GM19324 (cell line): ENCODE results near the gene FRMD7.
"Not testable (repeated sequence)": the region's sequence is repeated elsewhere in the genome, so short reads cannot be mapped to it uniquely, and the experiment has no call there.

ENCODE experiments used
- ATAC-seq: cut with Tn5 transposase; IDR thresholded peaks from one replicate; pipeline ENCODE4 v1.9.1; 2021; ENCODE audit warnings: mild to moderate bottlenecking, moderate library complexity; ENCODE audit not compliant: unreplicated experiment, low FRiP score

Gene FRMD7

DNA sequence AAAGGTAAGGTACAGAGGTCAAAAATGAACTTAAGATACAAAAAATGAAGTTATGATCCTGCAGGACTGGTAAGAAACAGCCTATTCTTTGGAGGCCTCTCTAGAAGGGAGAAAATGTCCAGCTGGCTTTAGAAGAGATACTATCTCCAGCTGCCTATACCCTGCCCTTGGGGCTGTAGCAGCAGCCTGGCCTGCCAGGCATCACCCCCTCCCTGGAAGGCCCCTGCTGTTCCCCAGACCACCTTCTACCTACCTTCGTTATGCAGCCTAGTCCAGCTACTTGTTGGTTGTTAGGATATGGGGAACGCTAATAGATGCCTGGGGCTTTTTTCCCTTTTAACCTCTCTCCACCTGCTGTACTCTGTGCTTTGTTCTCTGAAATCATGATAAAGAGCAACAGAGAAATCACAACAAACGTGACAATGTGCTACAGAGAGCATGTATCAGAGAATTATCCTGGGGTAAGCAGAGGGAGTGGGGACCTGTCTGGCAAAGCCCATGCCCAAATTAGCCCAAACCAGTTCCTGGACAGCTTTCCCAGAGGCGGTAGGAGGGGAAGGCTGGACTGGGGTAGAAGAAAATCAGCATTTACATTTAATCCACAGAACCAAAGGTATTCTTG is 34.5 kb downstream of the FRMD7 start:
- ATAC-seq: no peak

DNA sequence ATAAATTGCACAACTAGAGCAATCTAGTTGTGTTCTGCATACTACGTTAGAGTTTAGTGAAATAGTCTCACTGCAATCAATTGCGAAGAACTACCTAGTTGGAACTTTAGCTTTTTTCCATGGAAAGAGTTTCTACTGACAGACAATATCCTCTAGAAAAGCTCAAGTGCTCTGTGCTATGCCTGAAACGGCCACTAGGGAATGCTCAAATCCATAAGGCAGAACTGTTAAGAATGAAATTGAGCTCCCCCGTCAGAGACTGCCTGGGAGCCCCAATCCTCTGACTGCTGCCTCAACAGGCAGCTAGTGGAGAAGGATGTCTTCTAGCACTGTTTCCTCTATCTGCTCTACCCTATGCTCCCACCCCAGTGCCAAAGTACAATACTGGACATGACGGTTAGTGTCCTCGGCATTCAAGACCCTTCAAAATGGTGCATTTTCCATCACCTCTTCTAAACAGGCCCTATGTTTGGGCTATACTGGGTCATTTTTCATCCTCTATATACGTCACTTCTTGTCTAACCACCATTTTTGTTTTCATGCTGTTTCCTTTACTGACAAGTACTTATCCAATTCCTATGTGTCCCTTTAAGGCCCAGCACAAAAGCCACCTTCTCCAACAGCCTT is 35.3 kb downstream of the FRMD7 start:
- no peak for ATAC-seq

DNA sequence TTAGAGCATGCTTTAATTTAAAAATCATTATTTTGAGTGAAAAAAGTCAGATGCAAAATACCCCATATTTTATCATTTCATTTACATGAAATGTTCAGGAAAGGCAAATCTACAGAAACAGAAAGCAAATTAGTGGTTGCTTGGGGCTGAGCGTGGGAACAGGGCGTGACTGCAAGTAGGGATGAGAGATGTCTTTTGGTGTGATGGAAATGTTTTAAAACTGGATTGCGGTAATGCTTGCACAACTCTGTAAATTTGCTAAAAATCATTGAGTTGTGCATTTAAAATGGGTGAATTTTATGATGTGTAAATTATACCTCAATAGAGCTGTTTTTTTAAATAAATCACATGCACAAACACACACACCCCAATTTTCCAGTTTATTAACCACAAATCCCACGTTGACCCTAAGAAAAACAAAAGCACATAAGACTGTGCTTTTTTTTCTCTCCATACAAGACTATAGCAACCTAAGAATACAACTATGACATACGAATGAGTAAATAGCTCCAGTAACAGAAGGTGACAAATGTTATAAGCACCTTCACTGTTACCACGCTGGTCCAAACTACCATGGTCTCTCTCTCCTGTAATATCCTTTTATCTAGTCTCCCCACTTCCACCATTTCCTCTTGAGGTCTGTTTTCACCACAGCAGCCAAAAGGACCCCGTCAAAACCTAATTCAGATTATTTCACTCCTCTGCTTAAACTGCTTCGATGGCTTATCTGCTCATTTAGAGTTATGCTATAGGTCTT is 37.2 kb downstream of the FRMD7 start:
- no peak for ATAC-seq

DNA sequence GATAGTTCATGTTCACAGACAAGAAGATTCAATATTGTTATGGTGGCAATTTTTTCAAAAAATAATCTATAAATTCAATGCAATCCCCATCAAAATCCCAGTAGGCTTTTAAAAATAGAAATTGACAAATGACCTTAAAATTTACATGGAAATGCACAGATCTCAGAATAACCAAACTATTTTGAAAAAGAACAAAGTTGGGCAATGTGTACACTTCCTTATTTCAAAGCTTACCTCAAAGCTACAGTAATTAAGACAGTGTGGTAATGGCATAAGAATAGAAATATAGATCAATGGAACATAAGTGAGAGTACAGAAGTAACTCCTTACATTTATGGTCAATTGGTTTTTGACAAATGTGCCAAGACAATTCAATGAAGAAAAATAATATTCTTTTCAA is 39.0 kb downstream of the FRMD7 start:
- no peak for ATAC-seq

DNA sequence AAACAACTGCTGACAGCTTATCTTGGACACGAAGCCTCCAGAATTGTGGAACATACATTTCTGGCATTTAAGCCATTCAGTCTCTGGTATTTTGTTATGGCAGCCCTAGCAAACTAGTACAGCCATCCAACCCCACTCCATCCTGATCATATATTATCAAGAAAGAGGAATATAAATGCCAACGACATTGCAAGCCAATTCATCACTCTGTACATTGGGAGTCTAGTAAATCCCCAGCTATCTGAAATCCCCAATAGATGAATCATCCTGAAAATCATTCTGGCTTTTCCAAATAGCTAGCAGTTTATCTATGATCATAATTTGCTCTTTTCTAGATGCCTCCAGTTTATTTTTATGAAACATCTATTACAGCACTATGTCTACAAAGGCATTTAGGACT is 41.1 kb downstream of the FRMD7 start:
- no peak for ATAC-seq

DNA sequence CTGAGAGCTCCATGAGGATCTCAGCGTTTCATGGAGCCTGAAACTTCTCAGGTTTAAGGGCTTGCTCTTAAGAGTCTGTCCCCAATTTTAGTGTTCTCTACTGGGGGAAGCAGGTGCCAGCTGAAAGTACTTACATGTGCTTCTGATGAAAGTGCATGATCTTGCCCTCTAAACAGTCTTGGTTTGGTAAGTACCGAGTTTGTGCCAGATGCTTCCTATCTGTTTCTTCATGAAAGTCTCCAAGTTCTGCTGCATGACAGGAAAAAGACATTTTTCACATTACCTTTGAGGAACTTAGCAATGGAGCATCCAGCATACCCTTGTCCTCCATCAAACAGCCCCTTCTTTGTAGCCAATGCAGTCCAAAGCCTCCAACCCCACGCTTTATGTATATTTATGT is 42.0 kb downstream of the FRMD7 start:
- no peak for ATAC-seq

DNA sequence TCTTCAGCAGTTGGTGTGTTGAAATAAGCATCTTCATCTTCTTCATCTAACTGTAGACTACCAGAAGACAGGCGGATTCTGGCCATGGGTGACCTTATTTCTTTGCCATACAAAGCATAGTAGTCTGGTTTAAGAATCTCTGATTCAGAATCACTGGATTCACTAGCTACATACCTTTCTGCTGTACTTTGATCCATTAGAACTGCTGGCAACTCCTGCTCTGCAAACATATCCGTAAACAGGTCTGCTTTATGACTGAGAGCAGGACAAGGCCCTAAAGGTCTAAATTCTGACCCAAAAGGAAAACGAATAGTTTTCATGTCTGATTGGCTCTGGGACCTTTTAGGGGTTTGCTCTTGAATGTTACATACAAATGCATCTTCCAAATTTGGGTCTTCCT is 49.9 kb downstream of the FRMD7 start:
- ATAC-seq: no peak

DNA sequence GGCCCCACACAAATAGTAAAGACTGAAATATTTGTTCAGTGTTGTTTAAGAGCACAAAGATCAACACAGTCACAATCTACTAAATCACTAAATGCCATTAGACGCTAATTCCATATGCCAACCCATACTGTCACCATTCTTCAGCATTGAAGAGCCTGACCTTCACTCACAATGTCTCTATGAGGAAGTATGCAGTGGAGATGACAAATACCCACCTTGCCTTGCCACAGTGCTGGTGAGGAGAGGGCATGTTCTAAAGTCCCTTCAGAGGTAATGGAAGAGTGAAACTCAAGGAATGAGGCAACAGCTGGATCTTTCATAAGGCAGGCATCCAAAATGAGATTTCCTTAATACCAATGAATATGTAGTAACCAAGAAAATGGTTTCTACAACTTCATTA is 50.4 kb downstream of the FRMD7 start:
- ATAC-seq: no peak

DNA sequence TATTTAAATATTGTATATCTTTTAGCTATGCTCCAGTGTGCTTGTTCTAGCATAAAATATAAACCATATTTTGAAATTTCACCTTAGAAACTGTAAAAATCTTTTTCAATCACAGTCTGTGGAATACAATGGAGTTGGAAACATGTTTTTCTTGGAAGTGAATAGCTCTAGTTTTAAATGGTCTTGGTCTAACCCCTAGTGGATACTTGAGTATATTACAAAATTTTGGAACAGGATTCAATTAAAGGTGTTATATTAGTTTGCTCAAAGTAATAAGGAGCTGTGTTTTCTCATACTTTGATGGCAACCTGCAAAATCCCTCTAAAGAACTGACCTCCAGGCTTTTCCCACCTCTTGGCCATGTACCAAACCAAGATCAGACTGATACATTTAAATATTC is 56.6 kb downstream of the FRMD7 start:
- no peak for ATAC-seq

DNA sequence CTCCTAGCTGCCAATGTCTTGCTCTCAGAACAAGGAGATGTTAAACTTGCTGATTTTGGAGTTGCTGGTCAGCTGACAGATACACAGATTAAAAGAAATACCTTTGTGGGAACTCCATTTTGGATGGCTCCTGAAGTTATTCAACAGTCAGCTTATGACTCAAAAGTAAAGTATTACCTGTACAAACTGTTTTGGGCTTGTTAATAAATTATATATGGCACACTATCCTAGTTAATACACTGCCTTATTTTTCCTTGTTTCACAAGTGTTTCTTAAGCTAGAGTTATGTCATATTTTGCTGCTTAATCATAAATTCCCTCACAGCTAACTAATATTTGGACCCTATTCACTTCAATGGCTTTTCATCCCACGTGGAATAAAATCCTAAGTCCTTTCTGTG is 59.4 kb downstream of the FRMD7 start:
- no peak for ATAC-seq

DNA sequence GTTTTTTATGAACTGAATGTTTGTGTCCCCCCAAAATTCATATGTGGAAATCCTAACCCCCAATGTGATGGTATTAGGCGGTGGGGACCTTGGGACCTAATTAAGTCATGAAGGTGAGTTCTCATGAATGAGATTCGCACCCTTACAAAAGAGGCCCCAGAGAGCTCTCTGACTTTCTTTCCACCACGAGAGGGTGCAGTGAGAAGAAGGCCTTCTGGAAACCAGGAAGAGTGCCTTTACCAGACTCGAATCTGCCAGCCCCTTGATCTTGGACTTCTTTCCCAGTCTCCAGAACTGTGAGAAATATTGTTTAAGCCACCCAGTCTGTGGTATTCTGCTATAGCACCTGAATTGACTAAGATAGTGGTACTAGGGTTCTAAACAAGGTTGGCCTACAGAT is 64.0 kb downstream of the FRMD7 start:
- ATAC-seq: no peak

DNA sequence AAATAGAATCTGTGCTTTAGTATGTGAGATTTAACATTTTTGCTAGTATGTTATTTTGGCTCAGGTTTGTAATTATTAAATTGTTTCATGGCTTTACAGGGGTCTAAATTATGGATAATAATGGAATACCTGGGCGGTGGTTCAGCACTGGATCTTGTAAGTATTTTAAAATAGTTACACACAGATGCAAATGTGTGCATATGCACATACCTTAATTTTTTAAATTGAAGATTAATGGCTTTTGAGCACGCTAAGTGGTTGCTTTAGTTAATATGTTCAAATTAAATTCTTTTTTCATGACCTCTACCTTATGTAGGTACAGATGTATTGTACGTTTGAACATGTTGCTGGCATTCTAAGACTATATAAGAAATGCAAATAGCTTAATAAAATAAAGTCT is 64.5 kb downstream of the FRMD7 start:
- no peak for ATAC-seq

DNA sequence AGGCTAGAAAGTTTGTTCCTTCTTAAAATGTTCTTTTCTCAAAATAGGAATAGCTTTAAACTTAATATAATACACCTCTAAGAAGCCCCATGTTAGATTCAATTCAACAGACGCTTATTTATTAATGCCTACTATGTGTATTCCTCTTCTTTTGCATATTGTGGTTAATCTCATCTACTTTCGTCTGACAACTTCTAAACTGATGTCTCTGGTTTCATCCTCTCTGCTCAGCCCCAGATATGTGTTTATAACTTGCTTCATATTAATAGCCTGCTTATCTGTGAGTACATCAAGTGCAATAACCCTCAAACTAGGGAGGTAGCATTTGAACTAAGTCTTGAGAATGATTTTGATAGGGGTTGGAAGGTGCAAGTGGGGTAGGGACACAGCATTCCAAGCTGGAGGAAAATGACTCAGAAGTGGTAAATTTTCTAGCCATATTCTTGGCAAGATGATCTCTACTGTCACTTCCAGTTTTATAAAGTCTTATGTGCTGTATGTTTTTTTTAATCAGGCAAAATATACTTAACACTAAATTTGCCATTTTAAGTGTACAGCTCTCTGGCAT is 67.8 kb downstream of the FRMD7 start:
- ATAC-seq: no peak

DNA sequence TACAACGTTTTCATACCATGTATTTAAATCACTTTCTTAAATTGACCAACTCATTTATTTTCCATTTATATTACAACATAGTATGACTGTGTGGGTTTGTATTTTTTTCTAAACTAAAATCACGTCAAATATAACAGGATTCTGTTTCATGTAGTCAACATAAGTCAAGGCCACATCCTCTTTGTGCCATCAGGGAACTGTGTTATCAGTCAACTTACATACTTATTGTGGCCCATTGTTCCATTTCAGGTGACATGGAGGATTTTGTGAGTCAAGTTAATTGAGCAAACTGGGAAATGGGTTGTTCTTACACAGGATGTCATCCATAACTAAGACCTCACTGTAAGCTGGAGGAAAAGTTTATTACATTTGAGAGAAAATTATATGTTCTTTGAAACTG is 68.8 kb downstream of the FRMD7 start:
- no peak for ATAC-seq

DNA sequence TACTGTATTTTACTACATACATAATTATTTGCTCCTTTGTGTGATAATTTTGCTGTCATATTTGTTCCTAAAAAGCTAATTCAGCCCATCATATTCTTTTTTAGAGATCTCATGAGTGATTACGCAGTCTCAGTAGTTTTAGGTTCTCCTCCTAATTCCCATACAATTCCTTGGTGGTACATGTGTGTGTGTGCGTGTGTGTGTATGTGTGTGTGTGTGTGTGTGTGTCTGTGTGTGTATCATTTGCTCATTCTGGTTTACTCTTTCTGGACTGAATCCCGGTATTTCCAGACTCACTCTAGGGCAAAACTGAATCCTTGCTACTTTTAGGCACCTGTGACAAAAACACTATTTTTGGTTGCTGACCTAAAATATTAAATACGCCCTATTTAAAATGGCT is 69.8 kb downstream of the FRMD7 start:
- ATAC-seq: no peak

DNA sequence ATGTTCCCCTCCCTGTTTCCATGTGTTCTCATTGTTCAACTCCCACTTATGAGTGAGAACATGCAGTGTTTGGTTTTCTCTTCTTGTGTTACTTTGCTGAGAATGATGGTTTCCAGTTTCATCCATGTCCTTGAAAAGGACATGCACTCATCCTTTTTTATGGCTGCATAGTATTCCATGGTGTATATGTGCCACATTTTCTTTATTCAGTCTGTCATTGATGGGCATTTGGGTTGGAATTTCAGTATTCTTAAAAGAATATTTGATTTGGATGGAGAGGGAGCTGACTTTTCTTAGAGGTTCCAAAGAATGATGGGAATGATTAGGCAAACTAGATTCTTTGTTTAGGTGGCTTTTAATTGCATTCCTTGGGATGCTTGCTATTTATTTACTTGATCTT is 76.0 kb downstream of the FRMD7 start:
- ATAC-seq: not testable (repeated sequence)

DNA sequence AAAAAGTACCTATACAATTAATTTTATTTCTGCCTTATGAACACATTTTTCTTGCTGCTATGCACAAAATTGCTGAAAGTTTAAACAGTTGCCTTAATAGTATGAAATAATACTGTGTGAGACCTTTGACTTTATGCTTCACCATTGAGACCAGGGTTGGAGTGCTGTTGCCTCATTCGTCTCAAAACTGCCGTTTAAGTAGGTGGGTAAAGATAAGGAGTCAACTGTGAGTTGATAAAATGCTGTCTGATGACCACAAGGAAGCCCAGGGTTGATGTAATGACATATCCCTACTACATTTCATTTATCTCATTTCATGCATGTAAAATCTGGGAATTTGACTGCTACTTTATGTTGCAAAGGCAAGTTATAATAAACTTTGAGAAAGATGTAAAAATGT is 81.3 kb downstream of the FRMD7 start:
- ATAC-seq: no peak

DNA sequence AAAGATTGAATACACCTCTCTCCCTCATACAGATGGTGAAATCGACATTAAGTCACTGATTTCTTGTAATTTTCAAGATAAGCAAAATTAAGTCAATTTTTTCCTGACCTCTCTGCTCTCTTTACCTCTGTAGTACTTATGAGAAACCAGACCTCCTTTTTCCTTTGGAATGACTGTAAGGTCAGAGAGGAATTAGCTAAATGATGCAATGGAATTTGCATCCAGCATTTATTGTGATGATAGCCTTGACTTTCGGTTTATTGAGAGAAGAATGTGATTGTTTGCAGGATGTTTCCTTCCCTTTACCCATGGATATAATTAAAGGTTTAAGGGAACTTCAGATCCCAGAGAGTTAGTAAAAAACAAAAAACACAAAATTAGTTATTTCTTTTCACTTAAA is 82.4 kb downstream of the FRMD7 start:
- ATAC-seq: no peak

DNA sequence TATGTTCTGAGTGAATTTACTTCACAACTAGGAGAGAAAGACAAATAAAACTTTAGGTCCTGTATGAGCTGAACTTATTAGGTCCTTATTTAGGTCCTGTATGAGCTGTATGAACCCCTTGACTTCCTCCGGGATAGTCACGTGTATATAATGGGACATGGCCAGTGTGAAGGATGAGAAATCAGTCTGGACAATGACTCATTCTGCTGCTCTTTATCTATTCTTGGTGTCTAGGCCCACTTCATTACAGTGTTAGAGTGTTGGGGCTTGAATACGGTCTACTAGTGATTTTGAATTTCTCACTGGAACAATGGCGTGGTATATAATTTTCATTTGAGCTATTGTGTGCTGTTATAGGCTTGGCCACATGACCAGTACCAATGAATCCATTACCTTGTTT is 82.9 kb downstream of the FRMD7 start:
- ATAC-seq: no peak

DNA sequence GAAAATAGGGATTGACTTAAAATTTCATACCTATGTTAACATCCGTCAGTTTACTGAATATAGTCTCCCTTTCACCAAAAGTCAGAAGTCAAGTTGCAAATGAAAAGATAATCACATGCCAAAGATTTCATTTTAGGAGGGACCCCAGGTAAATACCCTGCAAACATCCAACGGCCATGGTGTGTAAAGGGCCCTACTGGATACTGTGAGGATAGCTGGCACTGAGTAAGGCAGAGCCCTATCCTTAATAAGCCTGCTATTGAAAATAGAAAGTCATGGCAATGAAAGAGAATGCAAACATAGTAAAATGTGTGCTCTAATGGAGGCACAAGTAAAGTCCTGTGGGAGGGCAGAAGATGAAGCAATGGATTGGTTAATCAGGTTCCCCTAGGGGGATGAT is 83.8 kb downstream of the FRMD7 start:
- ATAC-seq: no peak

DNA sequence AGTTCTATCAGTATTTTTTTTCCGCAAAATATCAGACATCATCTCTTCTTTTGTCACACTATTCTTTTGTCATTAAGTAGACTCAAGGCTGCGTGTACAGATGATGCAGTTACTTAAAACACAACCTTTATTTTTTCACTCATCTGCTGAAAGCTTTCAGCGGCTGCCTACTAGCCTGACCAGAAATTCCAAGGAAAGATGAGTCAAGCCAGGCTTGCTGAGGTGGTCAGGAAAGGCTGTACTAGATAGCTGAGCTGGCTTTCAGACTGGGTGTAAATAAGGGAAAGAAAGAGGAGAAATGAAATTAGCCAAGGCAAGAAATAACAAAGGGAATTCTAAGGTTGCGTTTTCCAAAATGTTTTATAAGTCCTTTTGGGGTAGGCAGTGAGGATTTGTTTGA is 86.8 kb downstream of the FRMD7 start:
- no peak for ATAC-seq

DNA sequence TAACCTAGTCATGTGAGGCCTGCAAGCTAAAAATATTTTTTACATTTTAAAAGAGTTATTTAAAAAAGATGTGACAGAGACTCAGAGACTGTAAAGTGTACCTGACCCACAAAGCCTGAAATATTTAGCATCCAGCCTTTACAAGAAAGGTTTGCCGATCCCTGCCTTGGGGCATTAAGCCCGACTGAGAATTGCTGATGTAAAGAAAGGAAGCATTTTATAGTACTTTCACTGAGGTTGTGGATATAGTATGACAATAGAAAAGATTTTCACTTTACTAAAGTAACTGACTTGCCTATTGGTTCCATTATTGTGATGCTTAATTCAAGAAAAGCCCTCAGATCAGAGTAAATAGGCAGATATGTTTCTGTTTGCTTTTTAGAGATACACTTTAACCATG is 87.8 kb downstream of the FRMD7 start:
- no peak for ATAC-seq
